ENCODE results near the gene TBCA.

DNA sequence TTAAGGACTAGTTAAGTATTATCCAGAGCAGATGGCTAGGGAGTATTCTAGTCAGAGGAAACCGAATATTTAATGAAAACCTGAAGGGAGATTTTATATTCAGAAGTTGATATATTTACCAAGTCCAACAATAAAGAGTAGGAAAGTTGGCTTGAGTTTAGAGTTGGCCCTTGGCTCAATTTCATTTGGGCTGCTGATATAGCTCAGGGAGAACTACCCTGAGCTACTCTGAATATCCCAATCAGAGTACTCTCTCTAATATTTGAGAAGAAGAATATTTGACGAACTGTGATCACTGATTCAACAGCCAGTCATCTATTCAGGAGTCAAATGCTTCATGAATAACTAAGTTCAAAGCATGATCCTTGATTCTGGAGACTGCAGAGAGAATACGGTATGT, 34.5 kb downstream of the TBCA start:
- no peak for TF ChIP-seq FOS (IDR thresholded peaks at IDR 0.05; ENCODE audit: borderline replicate concordance, insufficient read depth, low read length)
- no peak for TF ChIP-seq POLR2A (IDR thresholded peaks at IDR 0.05; ENCODE audit: low read depth, low read length)
- TF ChIP-seq, protein P1, sequence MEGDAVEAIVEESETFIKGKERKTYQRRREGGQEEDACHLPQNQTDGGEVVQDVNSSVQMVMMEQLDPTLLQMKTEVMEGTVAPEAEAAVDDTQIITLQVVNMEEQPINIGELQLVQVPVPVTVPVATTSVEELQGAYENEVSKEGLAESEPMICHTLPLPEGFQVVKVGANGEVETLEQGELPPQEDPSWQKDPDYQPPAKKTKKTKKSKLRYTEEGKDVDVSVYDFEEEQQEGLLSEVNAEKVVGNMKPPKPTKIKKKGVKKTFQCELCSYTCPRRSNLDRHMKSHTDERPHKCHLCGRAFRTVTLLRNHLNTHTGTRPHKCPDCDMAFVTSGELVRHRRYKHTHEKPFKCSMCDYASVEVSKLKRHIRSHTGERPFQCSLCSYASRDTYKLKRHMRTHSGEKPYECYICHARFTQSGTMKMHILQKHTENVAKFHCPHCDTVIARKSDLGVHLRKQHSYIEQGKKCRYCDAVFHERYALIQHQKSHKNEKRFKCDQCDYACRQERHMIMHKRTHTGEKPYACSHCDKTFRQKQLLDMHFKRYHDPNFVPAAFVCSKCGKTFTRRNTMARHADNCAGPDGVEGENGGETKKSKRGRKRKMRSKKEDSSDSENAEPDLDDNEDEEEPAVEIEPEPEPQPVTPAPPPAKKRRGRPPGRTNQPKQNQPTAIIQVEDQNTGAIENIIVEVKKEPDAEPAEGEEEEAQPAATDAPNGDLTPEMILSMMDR (IDR thresholded peaks at IDR 0.05; ENCODE audit: extremely low read depth in 1 of 2, insufficient read depth in 1 of 2, low read depth in 1 of 2, low read length in 2 of 2) = no peak
- TF ChIP-seq GATA2 (IDR thresholded peaks at IDR 0.05; ENCODE audit: insufficient read depth, insufficient read length, low read depth, low read length) = no peak
- TF ChIP-seq, protein P2, sequence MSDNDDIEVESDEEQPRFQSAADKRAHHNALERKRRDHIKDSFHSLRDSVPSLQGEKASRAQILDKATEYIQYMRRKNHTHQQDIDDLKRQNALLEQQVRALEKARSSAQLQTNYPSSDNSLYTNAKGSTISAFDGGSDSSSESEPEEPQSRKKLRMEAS (IDR thresholded peaks at IDR 0.05; ENCODE audit: insufficient read depth, insufficient read length) = no peak
- TF ChIP-seq POLR2AphosphoS5 (IDR thresholded peaks at IDR 0.05; ENCODE audit: insufficient read depth, low read depth, low read length) = no peak
- TF ChIP-seq MYC (IDR thresholded peaks at IDR 0.05; ENCODE audit: low read depth, low read length) = no peak
- no peak for TF ChIP-seq EZH2 (IDR thresholded peaks at IDR 0.05; ENCODE audit: borderline replicate concordance, low read depth, low read length, severe bottlenecking)

All from endothelial cell of umbilical vein (primary cell).